GM20000 (cell line): ENCODE results near the gene DDX19B.
"Not testable (repeated sequence)": the region's sequence is repeated elsewhere in the genome, so short reads cannot be mapped to it uniquely, and the experiment has no call there.

Experiments
- DNase-seq: peaks from one replicate; pipeline ENCODE4 v3.0.0; 2012; ENCODE audit warnings: low spot score
- CTCF ChIP-seq: IDR thresholded peaks from 2 replicates; pipeline ENCODE4 v1.5.1; 2012; ENCODE audit warnings: mild to moderate bottlenecking, control low read depth; ENCODE audit errors: extremely low read depth, missing control alignments

The DDX19B gene

GRCh38 chr16:70345840-70346239 is 46.9 kb downstream of the DDX19B start:
- TF ChIP-seq CTCF = no peak
- no peak for DNase-seq

DNA sequence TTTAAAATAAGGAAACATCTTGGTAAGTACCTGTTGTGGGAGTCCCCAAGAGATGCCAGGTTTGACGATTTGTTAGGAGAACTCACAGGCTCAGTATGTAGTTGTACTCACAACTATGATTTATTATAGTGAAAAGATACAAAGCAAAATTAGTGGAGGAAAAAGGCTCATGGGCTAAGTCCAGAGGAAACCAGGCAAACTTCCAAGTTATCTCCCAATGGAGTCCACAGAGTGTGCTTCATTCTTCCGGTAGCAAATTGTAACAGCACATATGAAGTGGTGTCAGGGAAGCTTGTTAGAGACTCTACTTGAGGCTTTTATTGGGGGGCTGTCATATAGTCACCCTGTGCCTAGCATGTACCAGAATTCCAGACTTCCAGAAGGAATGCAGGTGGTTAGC is 50.0 kb downstream of the DDX19B start:
- no peak for DNase-seq
- TF ChIP-seq CTCF = no peak

GRCh38 chr16:70349783-70350182 is 50.8 kb downstream of the DDX19B start:
- TF ChIP-seq CTCF = no peak
- no peak for DNase-seq

- no peak for TF ChIP-seq CTCF
Observed at GRCh38 chr16:70359552-70359951, 60.6 kb downstream of the DDX19B start.

DNA sequence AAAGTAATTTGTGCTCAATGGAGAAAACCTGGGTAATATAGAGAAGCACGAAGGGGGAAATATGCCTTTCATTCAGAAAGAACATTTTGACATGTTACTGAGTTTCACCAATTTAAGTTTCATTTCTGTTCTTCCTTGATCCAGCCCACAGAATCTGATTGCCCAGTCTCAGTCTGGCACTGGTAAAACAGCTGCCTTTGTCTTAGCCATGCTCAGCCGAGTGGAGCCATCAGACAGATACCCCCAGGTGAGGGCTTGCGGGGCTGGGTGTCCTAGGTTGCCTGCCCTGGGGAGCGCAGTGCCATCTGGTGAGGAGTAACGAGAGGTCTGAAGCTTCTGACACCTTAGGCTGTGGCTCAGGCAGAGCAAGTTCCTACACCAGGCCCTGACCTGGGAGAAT is 65.4 kb downstream of the DDX19B start:
- no peak for DNase-seq
- TF ChIP-seq CTCF = no peak

More at GRCh38 chr16:70359552-70359951, 60.6 kb downstream of the DDX19B start:
- DNase-seq = no peak

DNA sequence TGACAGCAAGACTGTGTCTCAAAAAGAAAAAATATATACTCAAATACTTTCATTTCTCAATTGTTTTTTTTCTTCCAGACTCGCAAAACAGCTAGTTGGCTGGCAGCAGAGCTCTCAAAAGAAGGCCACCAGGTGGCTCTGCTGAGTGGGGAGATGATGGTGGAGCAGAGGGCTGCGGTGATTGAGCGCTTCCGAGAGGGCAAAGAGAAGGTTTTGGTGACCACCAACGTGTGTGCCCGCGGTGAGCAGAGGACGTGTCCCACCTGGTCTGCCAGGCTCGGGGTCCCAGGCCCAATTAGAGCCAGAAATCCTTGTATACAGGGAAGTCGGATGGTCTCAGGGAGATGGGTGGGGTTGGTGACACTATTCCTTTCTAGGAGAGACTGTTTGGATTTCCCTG is 71.2 kb downstream of the DDX19B start:
- DNase-seq = not testable (repeated sequence)

- TF ChIP-seq CTCF = no peak
- DNase-seq = no peak
Observed at GRCh38 chr16:70370924-70371323, 71.9 kb downstream of the DDX19B start.

GRCh38 chr16:70372921-70373728 is 74.1 kb downstream of the DDX19B start:
- no peak for DNase-seq

More at GRCh38 chr16:70372921-70373728, 74.1 kb downstream of the DDX19B start:
- no peak for TF ChIP-seq CTCF
